Measurements from ENCODE around the gene ZFR2.

DNA sequence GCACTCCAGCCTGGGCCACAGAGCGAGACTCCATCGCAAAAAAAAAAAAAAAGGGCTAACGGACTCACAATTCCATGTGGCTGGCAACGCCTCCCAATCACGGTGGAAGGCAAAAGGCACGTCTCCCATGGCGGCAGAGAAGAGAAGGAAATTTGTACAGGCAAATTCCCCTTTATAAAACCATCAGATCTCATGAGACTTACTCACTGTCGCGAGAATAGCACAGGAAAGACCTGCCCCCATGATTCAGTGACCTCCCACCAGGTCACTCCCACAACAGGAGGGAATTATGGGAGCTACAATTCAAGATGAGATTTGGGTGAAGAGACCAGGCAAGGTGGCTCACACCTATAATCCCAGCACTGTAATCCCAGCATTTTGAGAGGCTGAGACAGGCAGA, 45.4 kb upstream of the ZFR2 start:
- TF ChIP-seq POLR2A (IDR thresholded peaks at IDR 0.05), result no peak
- TF ChIP-seq, protein P1, sequence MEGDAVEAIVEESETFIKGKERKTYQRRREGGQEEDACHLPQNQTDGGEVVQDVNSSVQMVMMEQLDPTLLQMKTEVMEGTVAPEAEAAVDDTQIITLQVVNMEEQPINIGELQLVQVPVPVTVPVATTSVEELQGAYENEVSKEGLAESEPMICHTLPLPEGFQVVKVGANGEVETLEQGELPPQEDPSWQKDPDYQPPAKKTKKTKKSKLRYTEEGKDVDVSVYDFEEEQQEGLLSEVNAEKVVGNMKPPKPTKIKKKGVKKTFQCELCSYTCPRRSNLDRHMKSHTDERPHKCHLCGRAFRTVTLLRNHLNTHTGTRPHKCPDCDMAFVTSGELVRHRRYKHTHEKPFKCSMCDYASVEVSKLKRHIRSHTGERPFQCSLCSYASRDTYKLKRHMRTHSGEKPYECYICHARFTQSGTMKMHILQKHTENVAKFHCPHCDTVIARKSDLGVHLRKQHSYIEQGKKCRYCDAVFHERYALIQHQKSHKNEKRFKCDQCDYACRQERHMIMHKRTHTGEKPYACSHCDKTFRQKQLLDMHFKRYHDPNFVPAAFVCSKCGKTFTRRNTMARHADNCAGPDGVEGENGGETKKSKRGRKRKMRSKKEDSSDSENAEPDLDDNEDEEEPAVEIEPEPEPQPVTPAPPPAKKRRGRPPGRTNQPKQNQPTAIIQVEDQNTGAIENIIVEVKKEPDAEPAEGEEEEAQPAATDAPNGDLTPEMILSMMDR (IDR thresholded peaks at IDR 0.05 in 4 of 5, conservative IDR thresholded peaks at IDR 0.05 in 1 of 5), result no peak
